HCT116 (cell line): ENCODE data around the gene EPN1. TPM values are rescaled to one million over a fixed set of nuclear protein-coding genes. Genes with fewer than 3 reads are reported as not detected.

ENCODE experiments used
- ATAC-seq: fragments of 200-7000 bp; cut with Tn5 transposase; 2 replicates; pipeline ENCODE4 v1.9.1; 2020; ENCODE audit warnings: mild to moderate bottlenecking, moderate library complexity
- BruUV-seq: library from RNA; stranded (reverse); fragments of 400-500 nt; replicated peaks from 2 replicates; lab custom pipeline; 2021; lab: Mats Ljungman, UMichigan
- CTCF ChIA-PET: fragments of 300-600 bp; sonication (Branson Sonifier 250); formaldehyde crosslinking; loops from one replicate; lab custom pipeline; 2021; ENCODE audit warnings: antibody characterized with exemption; lab: Charles Lee
- POLR2A ChIA-PET: fragments of 300-600, 350-600 bp; sonication (Branson Sonifier 250); formaldehyde crosslinking; loops from one replicate; lab custom pipeline; 2021; ENCODE audit warnings: antibody characterized with exemption; lab: Charles Lee
- RAD21 ChIA-PET, 2 experiments: fragments of 300-600 bp; sonication (Branson Sonifier 250); formaldehyde crosslinking; loops; one replicate each; lab custom pipeline; 2023; ENCODE audit warnings: low total read pairs in 2 of 2; ENCODE audit not compliant: uncharacterized antibody in 2 of 2, unreplicated experiment in 2 of 2, low non-redundant PET in 1 of 2; lab: Charles Lee
- DNase-seq: peaks from one replicate; pipeline ENCODE4 v3.0.0-alpha.2; 2010; ENCODE audit warnings: low read depth, low spot score
- H2AFZ ChIP-seq: fragments of 200-600 bp; shearing (Covaris generic), sonication (generic); 2 replicates; pipeline ENCODE4 v1.6.1; 2017; ENCODE audit warnings: low read depth, mixed run types, mixed read lengths, antibody characterized with exemption, low read length; ENCODE audit not compliant: poor library complexity, severe bottlenecking
- H3K27ac ChIP-seq: 2 replicates; pipeline ENCODE4 v1.5.1; 2012; ENCODE audit warnings: low read depth, low read length
- H3K27me3 ChIP-seq: fragments of 200-600 bp; sonication (generic); 2 replicates; pipeline ENCODE4 v1.6.1; 2016; ENCODE audit warnings: mixed run types, low read length, mixed read lengths; ENCODE audit not compliant: insufficient read depth
- H3K36me3 ChIP-seq, 2 experiments: fragments of 200-500 bp in 1 of 2; fragments of 200-600 bp in 1 of 2; sonication (Bioruptor generic) in 1 of 2; sonication (generic) in 1 of 2; 2 replicates each; pipeline versions ENCODE4 v1.5.1 to v1.6.1; 2014 to 2016; ENCODE audit warnings: low read length in 2 of 2, inconsistent platforms in 1 of 2, mixed read lengths in 1 of 2, mixed run types in 1 of 2; ENCODE audit not compliant: insufficient read depth in 2 of 2, control insufficient read depth in 1 of 2
- H3K4me1 ChIP-seq, 2 experiments: fragments of 200-600 bp in 1 of 2; sonication (generic) in 1 of 2; 2 replicates each; pipeline versions ENCODE4 v1.5.1 to v1.6.1; 2012 to 2017; ENCODE audit warnings: low read length in 2 of 2, inconsistent platforms in 1 of 2, mild to moderate bottlenecking in 1 of 2, mixed read lengths in 1 of 2, mixed run types in 1 of 2, moderate library complexity in 1 of 2; ENCODE audit not compliant: insufficient read depth in 2 of 2, control insufficient read depth in 1 of 2
- H3K4me2 ChIP-seq: fragments of 200-600 bp; sonication (generic); 2 replicates; pipeline ENCODE4 v1.6.1; 2017; ENCODE audit warnings: mixed run types, low read length, mixed read lengths
- H3K4me3 ChIP-seq, 2 experiments: fragments of 200-600 bp in 1 of 2; sonication (generic) in 1 of 2; replicated peaks in 1 of 2; 2 replicates each; pipeline ENCODE4 v1.5.1; 2011 to 2016; ENCODE audit warnings: low read length in 2 of 2, control low read depth in 1 of 2, low read depth in 1 of 2, mild to moderate bottlenecking in 1 of 2, mixed read lengths in 1 of 2, mixed run types in 1 of 2
- H3K79me2 ChIP-seq: fragments of 200-600 bp; sonication (generic); 2 replicates; pipeline ENCODE4 v1.6.1; 2017; ENCODE audit warnings: mild to moderate bottlenecking, mixed run types, low read length, moderate library complexity, mixed read lengths; ENCODE audit not compliant: insufficient read depth
- H3K9ac ChIP-seq: fragments of 200-600 bp; sonication (generic); 2 replicates; pipeline ENCODE4 v1.6.1; 2016; ENCODE audit warnings: low read length, mixed read lengths
- H3K9me2 ChIP-seq: fragments of 200-600 bp; sonication (generic), shearing (Covaris generic); 2 replicates; pipeline ENCODE4 v1.6.1; 2017; ENCODE audit warnings: mixed run types, mild to moderate bottlenecking, moderate library complexity; ENCODE audit not compliant: insufficient read depth
- H3K9me3 ChIP-seq, 2 experiments: fragments of 200-500 bp in 1 of 2; fragments of 200-600 bp in 1 of 2; sonication (Bioruptor generic) in 1 of 2; sonication (generic) in 1 of 2; 2 replicates each; pipeline ENCODE4 v1.6.1; 2014 to 2017; ENCODE audit warnings: low read length in 2 of 2, mixed read lengths in 2 of 2, inconsistent platforms in 1 of 2, low read depth in 1 of 2, mild to moderate bottlenecking in 1 of 2, mixed run types in 1 of 2, moderate library complexity in 1 of 2; ENCODE audit not compliant: control insufficient read depth in 1 of 2, insufficient read depth in 1 of 2
- H4K20me1 ChIP-seq: fragments of 200-600 bp; sonication (generic), shearing (Covaris generic); 2 replicates; pipeline ENCODE4 v1.6.1; 2017; ENCODE audit warnings: mixed run types, mild to moderate bottlenecking, moderate library complexity; ENCODE audit not compliant: insufficient read depth
- CBX3 ChIP-seq: IDR thresholded peaks from 2 replicates; pipeline ENCODE4 v1.6.1; 2012; ENCODE audit warnings: low read depth
- EGR1 ChIP-seq: IDR thresholded peaks from 2 replicates; pipeline ENCODE4 v1.6.1; 2012; ENCODE audit warnings: low read depth
- ELF1 ChIP-seq: IDR thresholded peaks from 2 replicates; pipeline ENCODE4 v1.6.1; 2012; ENCODE audit warnings: low read depth, borderline replicate concordance
- EZH2phosphoT487 ChIP-seq: fragments of 200-600 bp; IDR thresholded peaks from 2 replicates; pipeline ENCODE4 v1.6.1; 2018; ENCODE audit warnings: antibody characterized with exemption, borderline replicate concordance
- JUND ChIP-seq: IDR thresholded peaks from 2 replicates; pipeline ENCODE4 v1.6.1; 2012
- POLR2AphosphoS5 ChIP-seq: IDR thresholded peaks from 2 replicates; pipeline ENCODE4 v1.6.1; 2011; ENCODE audit warnings: mild to moderate bottlenecking, low read depth, low read length, moderate library complexity
- SIN3A ChIP-seq: IDR thresholded peaks from 2 replicates; pipeline ENCODE4 v1.6.1; 2012; ENCODE audit warnings: low read depth
- SP1 ChIP-seq: IDR thresholded peaks from 2 replicates; pipeline ENCODE4 v1.6.1; 2012; ENCODE audit warnings: low read depth
- SRF ChIP-seq: IDR thresholded peaks from 2 replicates; pipeline ENCODE4 v1.6.1; 2012; ENCODE audit warnings: low read depth
- YY1 ChIP-seq: IDR thresholded peaks from 2 replicates; pipeline ENCODE4 v1.6.1; 2011; ENCODE audit warnings: low read length, low read depth, moderate library complexity, mild to moderate bottlenecking; ENCODE audit not compliant: insufficient replicate concordance; ENCODE audit errors: extremely low read depth
- ZFX ChIP-seq: fragments of 450-650 bp; IDR thresholded peaks from 2 replicates; pipeline ENCODE4 v1.6.1; 2017
- intact Hi-C: fragments of 100-400 bp; cut with micrococcal nuclease; formaldehyde crosslinking; loops from 2 replicates; pipeline ENCODE4 v1.10.0; 2022
- total RNA-seq: library from RNA; stranded (reverse); gene quantifications from one replicate; pipeline ENCODE4 v1.2.1, GENCODE V29; 2021; ENCODE audit not compliant: unreplicated experiment
- TF ChIP-seq, protein P1 (sequence below): IDR thresholded peaks from 2 replicates; pipeline ENCODE4 v1.6.1; 2012; ENCODE audit warnings: low read depth
- TF ChIP-seq, protein P2 (sequence below): IDR thresholded peaks from 2 replicates; pipeline ENCODE4 v1.6.1; 2012
- TF ChIP-seq, protein P3 (sequence below): IDR thresholded peaks from 2 replicates; pipeline ENCODE4 v1.6.1; 2012
- TF ChIP-seq, protein P4 (sequence below), 3 experiments: fragments of 200-600 bp in 1 of 3; sonication (generic) in 1 of 3; IDR thresholded peaks in 2 of 3; conservative IDR thresholded peaks in 1 of 3; 2 replicates each; pipeline ENCODE4 v1.5.1; 2012 to 2017; ENCODE audit warnings: low read depth in 2 of 3, low read length in 2 of 3, antibody characterized with exemption in 1 of 3, borderline replicate concordance in 1 of 3, control low read depth in 1 of 3, mild to moderate bottlenecking in 1 of 3, mixed read lengths in 1 of 3, mixed run types in 1 of 3, moderate library complexity in 1 of 3; ENCODE audit not compliant: insufficient read depth in 1 of 3

Gene EPN1
- total RNA-seq, 1 experiment from 2014 or later: 122 TPM

DNA sequence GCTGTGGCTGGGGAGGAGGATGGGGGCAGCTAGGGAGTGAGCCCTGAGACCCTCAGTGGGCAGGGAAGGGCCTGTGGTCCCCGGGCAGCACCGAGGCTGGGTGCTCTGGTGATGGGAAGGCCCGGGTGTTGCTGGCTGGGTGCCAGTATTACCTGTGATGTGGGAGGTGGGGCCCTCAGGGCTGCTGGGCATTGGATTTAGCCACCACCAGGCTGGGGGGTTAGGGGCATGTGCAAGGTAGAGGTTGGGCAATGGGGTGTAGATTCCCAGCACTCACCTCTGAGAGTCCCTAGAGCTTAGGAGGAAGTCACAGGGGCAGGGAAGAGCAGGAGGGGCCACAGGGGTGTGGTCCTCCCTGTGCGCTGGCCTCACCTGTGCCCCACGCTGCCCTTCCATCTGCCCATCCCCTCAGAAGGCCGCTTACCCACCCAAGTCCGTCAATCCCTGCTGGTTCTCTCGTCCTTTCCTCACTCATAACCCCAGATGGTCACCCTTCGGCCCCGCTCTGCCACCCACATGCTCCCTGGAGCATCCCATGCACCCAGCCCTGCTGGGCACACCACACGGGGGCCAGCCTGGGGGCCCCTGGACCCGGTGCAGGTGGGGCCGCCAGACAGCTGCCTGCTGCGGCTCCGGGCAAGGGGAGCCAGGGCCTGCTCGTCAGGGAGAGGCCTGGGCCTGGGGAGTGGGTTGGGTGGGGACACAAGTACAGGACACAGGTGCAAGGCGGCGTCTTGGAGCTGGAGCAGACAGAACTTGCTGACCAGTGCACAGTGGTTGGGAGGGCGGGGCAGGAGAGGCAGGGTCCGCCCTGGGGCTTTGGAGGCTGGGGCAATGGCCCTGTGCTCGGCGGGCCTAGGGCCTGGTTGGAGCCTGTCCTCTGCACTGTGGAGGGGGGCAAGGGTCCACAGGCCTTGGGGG, 12.5 kb downstream of the EPN1 start:
- H3K9me3 ChIP-seq: no peaks in the 10 kb centered on the region
- intact Hi-C loops: no loop called here
- TF ChIP-seq POLR2AphosphoS5 (no peak), ZFX (no peak), SP1 (no peak), CBX3 (no peak), ELF1 (no peak), YY1 (no peak), EGR1 (no peak), JUND (no peak), SRF (no peak), EZH2phosphoT487 (no peak), SIN3A (no peak)
- TF ChIP-seq, protein P1, sequence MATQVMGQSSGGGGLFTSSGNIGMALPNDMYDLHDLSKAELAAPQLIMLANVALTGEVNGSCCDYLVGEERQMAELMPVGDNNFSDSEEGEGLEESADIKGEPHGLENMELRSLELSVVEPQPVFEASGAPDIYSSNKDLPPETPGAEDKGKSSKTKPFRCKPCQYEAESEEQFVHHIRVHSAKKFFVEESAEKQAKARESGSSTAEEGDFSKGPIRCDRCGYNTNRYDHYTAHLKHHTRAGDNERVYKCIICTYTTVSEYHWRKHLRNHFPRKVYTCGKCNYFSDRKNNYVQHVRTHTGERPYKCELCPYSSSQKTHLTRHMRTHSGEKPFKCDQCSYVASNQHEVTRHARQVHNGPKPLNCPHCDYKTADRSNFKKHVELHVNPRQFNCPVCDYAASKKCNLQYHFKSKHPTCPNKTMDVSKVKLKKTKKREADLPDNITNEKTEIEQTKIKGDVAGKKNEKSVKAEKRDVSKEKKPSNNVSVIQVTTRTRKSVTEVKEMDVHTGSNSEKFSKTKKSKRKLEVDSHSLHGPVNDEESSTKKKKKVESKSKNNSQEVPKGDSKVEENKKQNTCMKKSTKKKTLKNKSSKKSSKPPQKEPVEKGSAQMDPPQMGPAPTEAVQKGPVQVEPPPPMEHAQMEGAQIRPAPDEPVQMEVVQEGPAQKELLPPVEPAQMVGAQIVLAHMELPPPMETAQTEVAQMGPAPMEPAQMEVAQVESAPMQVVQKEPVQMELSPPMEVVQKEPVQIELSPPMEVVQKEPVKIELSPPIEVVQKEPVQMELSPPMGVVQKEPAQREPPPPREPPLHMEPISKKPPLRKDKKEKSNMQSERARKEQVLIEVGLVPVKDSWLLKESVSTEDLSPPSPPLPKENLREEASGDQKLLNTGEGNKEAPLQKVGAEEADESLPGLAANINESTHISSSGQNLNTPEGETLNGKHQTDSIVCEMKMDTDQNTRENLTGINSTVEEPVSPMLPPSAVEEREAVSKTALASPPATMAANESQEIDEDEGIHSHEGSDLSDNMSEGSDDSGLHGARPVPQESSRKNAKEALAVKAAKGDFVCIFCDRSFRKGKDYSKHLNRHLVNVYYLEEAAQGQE: no peak
- TF ChIP-seq, protein P2, sequence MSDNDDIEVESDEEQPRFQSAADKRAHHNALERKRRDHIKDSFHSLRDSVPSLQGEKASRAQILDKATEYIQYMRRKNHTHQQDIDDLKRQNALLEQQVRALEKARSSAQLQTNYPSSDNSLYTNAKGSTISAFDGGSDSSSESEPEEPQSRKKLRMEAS: no peak
- TF ChIP-seq, protein P3, sequence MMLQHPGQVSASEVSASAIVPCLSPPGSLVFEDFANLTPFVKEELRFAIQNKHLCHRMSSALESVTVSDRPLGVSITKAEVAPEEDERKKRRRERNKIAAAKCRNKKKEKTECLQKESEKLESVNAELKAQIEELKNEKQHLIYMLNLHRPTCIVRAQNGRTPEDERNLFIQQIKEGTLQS: no peak
- TF ChIP-seq, protein P4, sequence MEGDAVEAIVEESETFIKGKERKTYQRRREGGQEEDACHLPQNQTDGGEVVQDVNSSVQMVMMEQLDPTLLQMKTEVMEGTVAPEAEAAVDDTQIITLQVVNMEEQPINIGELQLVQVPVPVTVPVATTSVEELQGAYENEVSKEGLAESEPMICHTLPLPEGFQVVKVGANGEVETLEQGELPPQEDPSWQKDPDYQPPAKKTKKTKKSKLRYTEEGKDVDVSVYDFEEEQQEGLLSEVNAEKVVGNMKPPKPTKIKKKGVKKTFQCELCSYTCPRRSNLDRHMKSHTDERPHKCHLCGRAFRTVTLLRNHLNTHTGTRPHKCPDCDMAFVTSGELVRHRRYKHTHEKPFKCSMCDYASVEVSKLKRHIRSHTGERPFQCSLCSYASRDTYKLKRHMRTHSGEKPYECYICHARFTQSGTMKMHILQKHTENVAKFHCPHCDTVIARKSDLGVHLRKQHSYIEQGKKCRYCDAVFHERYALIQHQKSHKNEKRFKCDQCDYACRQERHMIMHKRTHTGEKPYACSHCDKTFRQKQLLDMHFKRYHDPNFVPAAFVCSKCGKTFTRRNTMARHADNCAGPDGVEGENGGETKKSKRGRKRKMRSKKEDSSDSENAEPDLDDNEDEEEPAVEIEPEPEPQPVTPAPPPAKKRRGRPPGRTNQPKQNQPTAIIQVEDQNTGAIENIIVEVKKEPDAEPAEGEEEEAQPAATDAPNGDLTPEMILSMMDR (IDR thresholded peaks at IDR 0.05 in 2 of 3, conservative IDR thresholded peaks at IDR 0.05 in 1 of 3; ENCODE audit: borderline replicate concordance in 1 of 3, insufficient read depth in 1 of 3, low read depth in 2 of 3, low read length in 2 of 3): no peak
- ChIA-PET CTCF (no interaction called here), POLR2A (no interaction called here), RAD21 (no interaction called here)
- H3K4me1 ChIP-seq: no peaks in the 10 kb centered on the region
- no peak overlapping the region for H3K27ac ChIP-seq
- no peak overlapping the region for H3K4me3 ChIP-seq
- no peaks in the 10 kb centered on the region for H3K9me2 ChIP-seq
- no peaks in the 10 kb centered on the region for H3K27me3 ChIP-seq
- no TSS peak for BruUV-seq
- H4K20me1 ChIP-seq: no peaks in the 10 kb centered on the region
- DNase-seq (no peak), ATAC-seq (no peak)
- H2AFZ ChIP-seq: no peak overlapping the region
- no peak overlapping the region for H3K4me2 ChIP-seq
- no peak overlapping the region for H3K9ac ChIP-seq
- peaks cover 47% of the 10 kb centered on the region for H3K79me2 ChIP-seq
- H3K36me3 ChIP-seq: peaks cover 14 to 17% of the 10 kb centered on the region in 2 experiments; a peak in 3 of 4 replicates
